ENCODE measurements around the gene UCK2.

DNA sequence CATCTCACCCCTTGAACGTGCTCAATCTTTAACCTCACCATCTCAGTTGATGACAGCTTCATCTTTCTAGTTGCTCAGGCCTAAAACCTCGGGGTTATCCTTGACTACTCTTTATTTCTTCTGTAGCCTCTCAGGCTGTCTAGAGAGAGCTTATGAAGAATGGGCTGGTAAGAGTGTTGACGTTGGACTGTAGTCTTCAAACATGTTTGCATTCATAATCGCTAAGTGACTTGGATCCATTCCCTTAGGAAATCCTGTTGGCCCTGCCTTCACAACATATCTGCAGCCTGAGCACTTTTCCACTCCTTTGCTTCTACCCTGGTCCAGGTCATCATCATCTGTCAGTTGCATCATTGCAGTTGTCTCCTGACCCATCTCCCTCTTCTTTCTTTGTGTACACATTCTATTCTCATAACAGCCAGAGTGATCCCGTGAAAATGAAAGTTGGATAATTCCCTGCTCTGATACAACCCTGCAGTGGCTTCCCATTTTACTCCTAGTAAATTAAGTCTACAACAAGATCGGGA lies 10.5 kb downstream of the UCK2 start:
- no peak for TF ChIP-seq POLR2A (IDR thresholded peaks at IDR 0.05)
- TF ChIP-seq, protein P1, sequence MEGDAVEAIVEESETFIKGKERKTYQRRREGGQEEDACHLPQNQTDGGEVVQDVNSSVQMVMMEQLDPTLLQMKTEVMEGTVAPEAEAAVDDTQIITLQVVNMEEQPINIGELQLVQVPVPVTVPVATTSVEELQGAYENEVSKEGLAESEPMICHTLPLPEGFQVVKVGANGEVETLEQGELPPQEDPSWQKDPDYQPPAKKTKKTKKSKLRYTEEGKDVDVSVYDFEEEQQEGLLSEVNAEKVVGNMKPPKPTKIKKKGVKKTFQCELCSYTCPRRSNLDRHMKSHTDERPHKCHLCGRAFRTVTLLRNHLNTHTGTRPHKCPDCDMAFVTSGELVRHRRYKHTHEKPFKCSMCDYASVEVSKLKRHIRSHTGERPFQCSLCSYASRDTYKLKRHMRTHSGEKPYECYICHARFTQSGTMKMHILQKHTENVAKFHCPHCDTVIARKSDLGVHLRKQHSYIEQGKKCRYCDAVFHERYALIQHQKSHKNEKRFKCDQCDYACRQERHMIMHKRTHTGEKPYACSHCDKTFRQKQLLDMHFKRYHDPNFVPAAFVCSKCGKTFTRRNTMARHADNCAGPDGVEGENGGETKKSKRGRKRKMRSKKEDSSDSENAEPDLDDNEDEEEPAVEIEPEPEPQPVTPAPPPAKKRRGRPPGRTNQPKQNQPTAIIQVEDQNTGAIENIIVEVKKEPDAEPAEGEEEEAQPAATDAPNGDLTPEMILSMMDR (IDR thresholded peaks at IDR 0.05) = no peak
- TF ChIP-seq EP300 (IDR thresholded peaks at IDR 0.05) = no peak
- no peak for TF ChIP-seq POLR2AphosphoS5 (IDR thresholded peaks at IDR 0.05)
